HG03575 (cell line): ENCODE measurements around the gene ITIH3.

Experiments
- ATAC-seq: cut with Tn5 transposase; IDR thresholded peaks from one replicate; pipeline ENCODE4 v1.9.1; 2021; ENCODE audit not compliant: unreplicated experiment, insufficient number of reproducible peaks, low FRiP score; ENCODE audit errors: extremely low read depth

The ITIH3 gene

GRCh38 chr3:52854013-52854412, 59.4 kb downstream of the ITIH3 start:
- no peak for ATAC-seq

GRCh38 chr3:52856666-52857065, 62.1 kb downstream of the ITIH3 start:
- no peak for ATAC-seq

GRCh38 chr3:52857133-52857532, 62.5 kb downstream of the ITIH3 start:
- no peak for ATAC-seq

GRCh38 chr3:52857864-52858263, 63.3 kb downstream of the ITIH3 start:
- no peak for ATAC-seq
